HG03521 (cell line): ENCODE data around the gene EXTL1.

ENCODE experiments used
- ATAC-seq: cut with Tn5 transposase; IDR thresholded peaks from one replicate; pipeline ENCODE4 v1.9.1; 2021; ENCODE audit warnings: mild to moderate bottlenecking, moderate library complexity; ENCODE audit not compliant: unreplicated experiment

EXTL1 gene

DNA sequence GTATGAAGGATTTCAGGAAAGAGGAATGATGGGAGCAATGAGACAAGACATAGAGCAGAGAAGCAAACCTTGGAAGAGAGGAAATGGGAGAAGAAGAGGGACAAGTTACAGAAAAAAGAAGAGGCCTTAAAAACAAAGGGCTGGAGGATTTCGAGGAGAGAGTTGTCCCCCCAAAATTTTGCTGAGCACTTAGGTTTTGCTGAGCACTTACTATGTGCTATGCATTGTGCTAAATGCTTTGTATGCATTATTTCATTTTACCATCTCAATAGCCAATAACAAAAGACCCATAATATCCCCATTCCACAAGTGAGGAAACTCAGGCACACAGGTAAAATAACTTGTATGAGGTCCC lies 48.3 kb downstream of the EXTL1 start:
- no peak for ATAC-seq

DNA sequence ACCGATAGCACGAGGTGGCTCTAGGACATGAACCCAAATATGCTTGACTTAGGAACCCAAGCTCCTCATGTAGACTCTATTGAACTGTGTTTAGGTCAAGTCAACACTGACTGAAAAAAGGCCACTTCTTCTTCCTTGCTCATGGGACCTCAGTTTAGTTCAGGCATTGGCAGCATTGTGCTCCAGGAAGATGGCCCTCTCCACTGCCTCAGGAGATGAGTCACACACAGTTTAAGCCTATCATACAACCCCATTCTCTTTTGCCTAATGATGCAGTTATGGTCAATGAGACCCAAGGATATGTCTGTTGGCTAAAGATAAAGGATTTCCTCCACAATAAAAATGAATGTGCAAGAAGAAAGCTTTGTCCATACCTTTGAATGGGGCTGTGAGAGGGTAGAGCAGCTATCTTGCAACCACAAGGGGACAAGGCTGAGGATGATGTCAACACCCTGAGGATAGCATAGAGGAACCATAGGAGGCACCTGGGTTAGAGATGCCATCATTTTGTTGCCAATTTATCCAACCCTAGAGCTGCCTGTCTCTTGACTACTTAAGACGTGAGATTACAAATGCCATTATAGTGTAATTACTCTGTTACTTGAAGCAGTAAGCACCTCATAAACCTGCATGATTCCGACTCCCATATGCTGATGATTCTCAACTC lies 48.9 kb downstream of the EXTL1 start:
- no peak for ATAC-seq

DNA sequence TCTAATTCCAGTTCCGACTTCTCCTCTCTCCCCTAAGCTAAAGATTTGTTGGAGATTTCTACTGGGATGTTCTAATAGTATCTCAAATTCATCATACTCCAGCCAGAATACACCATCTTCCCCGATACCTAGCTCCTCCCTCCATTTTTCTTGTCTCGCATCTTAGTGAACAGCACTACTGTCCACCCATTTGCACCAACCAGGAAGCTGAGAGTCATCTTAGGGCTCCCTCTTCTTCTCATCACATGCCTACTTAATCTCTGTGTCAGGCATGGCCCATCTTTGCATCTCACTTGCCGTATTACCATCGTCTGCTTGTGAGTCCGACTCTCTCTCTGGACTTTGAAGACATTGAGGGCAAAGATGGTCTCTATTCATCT lies 49.4 kb downstream of the EXTL1 start:
- no peak for ATAC-seq

DNA sequence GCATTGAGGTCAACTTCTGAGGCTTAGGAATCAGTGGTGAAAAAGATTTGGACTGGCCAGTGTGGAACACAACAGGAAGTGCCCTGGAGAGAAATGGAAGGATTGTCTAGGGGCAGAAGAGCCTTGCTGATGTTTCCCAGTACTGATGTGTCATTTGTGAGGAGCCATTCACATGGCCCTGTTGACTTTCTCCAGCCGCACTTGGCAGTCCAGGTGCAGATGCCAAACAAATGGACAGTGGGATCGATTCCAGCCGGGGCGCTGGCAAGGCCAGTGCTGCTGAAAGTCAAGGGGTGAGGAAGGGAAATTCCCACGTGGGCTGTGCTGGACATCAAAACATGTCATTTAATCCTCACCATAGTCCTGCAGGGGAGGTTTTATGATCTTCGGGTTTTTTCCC lies 50.7 kb downstream of the EXTL1 start:
- ATAC-seq: no peak

DNA sequence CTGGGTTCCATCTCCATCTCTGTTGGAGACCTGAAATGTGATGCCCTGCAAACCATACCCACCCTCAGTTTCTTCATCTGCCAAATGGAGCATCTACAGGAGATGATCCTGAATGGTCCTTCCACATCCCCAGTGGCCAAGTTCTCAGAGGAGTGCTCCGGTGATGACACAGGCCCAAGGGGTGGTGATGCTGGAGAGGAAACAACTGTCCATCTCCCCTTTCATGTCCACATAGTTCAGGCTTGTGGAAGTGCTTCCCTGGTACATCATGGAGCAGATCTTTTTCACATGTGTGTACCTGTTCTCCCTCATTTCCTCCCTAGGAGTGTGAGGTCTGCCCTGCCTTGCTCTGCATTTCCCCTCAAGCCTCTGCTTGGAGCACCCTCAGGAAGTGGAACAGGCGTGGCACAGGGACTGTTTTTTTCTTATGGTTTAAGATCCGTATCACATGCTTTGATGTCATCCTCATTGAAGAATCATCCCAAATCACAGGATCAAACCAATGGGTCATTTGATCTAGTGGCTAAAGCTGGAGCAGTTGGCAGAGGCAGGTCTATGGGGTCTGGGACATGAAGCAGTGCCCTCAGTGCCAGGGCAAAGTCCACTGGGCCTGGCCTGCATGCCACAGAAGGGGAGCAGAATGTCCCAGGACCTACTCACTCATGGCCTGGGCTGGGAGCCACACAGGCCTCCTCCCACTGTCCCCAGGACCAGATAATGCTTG lies 54.0 kb downstream of the EXTL1 start:
- ATAC-seq: no peak

DNA sequence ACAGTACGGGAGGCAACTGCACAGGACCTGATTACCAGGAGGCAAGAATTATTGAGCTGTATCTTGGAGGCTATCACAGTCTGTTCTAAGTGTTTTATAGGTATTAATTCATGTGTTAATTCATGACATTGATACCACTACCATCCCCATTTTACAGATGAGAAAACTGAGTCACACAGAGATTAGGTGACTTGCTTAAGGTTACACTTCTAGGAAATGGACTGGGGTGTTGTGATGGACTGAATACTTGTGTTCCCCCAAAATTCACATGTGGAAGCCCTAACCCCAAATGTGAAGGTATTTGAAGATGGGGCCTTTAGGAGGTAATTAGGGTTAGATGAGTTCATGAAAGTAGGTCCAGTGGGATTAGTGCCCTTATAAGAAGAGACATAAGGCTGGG lies 55.9 kb downstream of the EXTL1 start:
- no peak for ATAC-seq

DNA sequence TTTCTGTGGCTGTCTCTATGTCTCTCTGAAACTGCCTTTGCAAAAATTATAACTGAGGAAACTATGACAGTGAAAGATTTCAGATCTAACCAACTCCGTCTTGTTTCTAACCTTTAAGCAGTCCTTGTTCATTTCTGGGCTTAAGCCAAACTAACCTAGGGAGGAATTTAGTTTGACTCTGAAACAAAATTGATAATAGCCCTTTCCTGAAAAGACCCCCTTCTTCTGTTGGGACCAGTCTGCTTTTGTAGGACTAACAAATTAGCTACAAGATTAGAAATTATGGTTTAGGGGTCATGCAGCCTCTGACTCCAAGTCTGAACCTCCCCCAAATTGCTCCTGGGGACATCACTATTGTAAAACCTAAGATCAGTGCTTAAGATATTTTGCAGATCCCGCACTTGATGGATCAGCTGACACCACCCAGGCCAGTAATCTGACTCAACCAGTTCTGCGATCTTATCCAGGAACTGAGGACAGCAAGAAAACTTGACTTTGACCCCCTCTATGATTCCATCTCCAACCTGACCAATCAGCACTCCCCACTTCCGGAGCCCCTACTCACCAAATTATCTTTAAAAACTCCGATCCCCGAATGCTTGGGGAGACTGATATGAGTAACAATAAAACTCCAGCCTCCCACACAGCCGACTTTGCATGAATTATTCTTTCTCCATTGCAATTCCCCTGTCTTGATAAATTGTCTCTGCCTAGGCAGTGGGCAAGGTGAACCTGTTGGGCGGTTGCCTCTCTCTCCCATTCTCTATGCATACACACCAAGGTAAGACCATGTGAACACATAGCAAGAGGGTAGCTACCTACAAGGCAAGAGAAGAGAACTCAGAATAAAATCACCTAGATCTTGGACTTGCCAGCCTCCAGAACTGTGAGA lies 57.0 kb downstream of the EXTL1 start:
- no peak for ATAC-seq

DNA sequence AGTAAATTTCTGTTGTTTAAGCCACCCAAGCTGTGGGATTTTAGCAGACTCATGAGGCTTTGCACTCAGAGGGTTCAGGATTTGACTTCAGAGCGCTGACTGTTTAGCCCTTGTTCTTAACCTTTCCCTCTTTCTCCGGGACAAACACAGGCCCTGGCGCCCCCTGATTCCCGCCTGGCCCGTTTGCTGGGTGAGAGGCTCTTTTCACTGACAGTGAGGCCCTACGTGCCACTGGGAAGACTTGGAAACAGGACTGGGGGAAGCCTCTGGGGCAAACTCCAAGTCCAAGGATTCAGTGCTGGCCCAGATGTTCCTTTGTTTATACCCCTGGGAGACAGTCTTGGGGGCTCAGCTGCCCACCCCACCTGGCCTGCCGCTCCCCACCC lies 57.6 kb downstream of the EXTL1 start:
- no peak for ATAC-seq

DNA sequence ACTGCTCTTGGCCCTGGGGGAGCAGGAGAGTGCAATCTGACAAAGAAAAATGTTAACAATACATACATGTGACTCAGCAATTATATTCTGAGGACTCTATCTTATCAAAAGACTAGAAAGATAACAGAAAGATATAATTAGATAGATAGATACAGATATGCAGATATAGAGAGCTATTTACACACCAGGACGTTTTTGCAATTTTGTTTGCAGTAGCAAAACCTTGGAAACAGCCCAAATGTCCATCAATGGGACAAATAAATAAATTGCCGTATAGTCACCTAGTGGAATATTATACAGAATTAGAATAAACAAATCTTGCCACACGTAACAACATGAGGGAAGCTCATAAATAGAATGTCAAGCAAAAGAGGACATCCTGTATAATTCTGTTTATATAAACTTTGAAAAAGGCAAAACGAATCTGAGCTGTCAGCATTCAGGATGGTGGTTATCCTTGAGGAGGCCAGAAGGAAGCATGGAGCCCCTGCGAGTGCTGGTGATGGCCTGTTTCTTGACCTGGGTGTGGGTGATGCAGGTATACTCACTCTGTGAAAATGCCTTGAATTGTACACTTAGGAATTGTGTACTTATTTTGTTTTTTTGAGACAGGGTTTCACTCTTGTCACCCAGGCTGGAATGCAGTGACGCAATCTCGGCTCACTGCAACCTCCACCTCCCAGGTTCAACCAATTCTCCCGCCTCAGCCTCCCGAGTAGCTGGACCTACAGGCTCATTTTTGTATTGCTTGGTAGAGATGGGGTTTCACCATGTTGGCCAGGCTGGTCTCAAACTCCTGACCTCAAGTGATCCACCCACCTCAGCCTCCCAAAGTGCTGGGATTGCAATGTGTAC lies 58.6 kb downstream of the EXTL1 start:
- ATAC-seq: no peak

DNA sequence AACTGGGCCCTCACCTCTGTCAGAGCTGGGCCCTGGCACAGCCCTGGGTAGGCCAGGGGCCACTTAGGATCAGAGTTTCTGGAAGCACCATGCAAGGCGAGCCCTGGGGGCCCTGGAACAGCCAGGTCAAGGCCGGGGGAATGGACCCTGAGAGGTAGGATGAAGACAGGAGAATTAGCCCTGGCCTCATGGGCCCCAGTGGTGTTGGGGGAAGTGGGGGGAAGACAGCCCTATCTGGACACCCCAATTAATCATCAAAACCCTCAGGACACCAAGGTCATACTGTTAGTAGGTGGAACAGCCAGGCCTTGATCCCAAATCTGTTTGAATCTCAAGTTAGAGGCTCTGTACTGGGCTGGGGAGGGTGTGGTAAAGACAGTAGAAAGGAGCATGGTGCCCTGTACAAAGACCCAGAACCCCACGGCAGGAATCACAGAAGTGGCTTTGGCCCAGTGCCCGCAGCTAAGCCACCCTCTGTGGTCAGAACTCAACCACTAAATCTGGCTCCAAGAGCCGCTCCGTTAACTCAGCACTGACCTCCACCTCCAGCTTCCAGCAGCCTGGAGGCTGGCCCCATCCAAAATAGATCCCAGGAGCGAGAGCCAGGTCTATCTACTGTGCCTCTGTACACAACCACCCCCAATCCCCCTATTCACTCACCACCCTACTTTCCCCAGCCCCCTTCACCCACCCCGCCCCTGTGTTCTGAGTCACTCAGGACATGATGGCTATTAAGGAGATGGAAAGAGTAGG lies 59.9 kb downstream of the EXTL1 start:
- ATAC-seq: no peak

DNA sequence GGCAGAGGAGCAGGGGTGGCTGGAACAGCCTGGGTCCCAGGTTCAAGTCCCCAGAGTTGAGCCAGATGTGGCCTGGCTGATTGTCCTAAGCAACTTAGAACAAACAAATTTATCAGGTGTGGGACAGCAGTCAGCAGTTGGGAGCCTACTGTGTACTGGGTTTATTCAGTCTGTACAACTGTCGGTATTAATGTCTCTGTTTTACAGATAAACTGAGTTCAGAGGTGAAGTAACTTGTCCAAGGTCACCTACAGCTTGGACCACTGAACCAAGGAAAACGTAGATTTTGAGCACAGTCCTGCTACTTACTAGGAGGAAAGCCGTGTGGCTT lies 60.4 kb downstream of the EXTL1 start:
- no peak for ATAC-seq

DNA sequence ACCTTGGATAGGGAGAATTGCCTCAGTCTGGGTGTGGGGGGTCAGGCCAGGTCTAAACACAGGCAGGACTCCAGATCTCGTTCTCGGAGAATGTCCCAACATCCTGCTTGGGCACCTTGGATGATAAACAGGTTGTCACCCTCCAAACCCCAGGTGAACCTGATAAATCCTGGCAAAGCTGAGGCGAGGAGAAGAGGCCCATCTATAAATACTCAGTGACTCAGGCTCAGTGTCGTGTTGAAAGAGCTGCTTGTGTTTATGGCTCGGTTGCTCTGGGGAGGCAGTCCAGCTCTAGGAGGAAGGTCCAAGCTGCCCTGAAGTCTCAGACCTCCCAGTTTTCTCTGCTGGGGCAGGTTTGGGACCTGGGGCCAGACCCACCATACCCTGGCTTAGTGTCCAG lies 61.6 kb downstream of the EXTL1 start:
- no peak for ATAC-seq

DNA sequence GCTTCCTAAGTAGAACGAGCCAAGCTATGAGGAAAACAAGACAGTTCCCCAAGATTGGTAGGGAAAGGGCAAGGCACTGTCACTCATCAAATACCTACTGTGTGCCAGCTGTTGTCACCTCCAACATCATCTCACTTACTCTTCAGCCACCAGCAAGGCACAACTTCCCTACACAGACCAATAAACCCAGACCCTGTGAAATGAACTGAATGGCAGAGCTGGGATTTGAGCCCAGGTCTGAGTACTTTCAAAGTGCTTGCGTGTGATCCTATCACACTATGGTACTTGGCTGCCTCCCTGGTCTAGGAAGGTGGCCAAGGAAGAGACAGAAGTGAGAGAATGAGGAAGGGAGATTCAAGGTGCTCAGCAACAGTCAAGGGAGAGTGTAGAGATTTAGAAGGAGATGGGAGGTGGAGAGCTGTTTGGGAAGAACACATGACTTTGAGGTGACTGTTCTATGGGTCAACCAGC lies 62.6 kb downstream of the EXTL1 start:
- ATAC-seq: no peak

DNA sequence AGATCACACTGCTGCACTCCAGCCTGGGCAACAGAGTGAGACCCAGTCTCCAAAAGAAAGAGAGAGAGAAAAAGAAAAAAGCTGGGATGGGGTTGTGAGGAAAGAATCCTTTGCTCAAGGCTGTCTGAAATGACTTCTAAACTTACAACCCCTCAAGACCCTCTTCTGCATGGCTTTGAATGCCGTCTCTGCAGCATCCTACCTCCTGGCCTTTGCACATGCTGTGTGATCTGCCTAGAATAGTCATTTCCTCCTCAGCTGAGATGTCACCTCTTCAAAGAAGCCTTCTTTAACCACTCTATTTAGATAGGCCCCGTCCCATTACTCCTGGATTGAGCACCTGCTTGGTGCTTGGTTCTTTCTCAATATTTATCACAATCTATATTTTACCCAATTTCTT lies 63.3 kb downstream of the EXTL1 start:
- ATAC-seq: no peak
